Measurements from ENCODE around the gene BMERB1.

GRCh38 chr16:15513156-15513555, 78.8 kb downstream of the BMERB1 start:
- TF ChIP-seq CTCF (IDR thresholded peaks at IDR 0.05): no peak
- TF ChIP-seq POLR2AphosphoS5 (IDR thresholded peaks at IDR 0.05): no peak
- no peak for TF ChIP-seq POLR2A (IDR thresholded peaks at IDR 0.05)
- no peak for TF ChIP-seq EP300 (IDR thresholded peaks at IDR 0.05)
